GM23338 (cell line): ENCODE data around the gene MYO19. TPM values are rescaled to one million over a fixed set of nuclear protein-coding genes. Genes with fewer than 3 reads are reported as not detected.

Experiments used
- ATAC-seq: fragments of 200-7000 bp; cut with Tn5 transposase; 3 replicates; pipeline ENCODE4 v1.9.1; 2020
- DNase-seq: peaks from one replicate; pipeline ENCODE4 v3.0.0-alpha.2; 2015; ENCODE audit warnings: low spot score
- H2AFZ ChIP-seq: fragments of 200-600 bp; sonication (generic); 2 replicates; pipeline ENCODE4 v1.8.0; 2016; ENCODE audit warnings: antibody characterized with exemption, mild to moderate bottlenecking, moderate library complexity
- H3F3A ChIP-seq: fragments of 200-600 bp; sonication (generic); replicated peaks from 2 replicates; pipeline ENCODE4 v1.8.0; 2017; ENCODE audit warnings: antibody characterized with exemption, mixed run types, low read depth
- H3K27ac ChIP-seq: fragments of 200-600 bp; sonication (generic); 2 replicates; pipeline ENCODE4 v1.6.1; 2016; ENCODE audit warnings: low read depth
- H3K27me3 ChIP-seq: fragments of 200-600 bp; sonication (generic); 2 replicates; pipeline ENCODE4 v1.8.0; 2016; ENCODE audit warnings: mild to moderate bottlenecking, mixed run types, moderate library complexity; ENCODE audit not compliant: insufficient read depth
- H3K36me3 ChIP-seq: fragments of 200-600 bp; sonication (generic); 2 replicates; pipeline ENCODE4 v1.8.0; 2016; ENCODE audit warnings: mild to moderate bottlenecking; ENCODE audit not compliant: insufficient read depth
- H3K4me1 ChIP-seq: fragments of 200-600 bp; sonication (generic); 2 replicates; pipeline ENCODE4 v1.8.0; 2016; ENCODE audit warnings: mild to moderate bottlenecking, moderate library complexity; ENCODE audit not compliant: insufficient read depth
- H3K4me2 ChIP-seq: fragments of 200-600 bp; sonication (generic); 2 replicates; pipeline ENCODE4 v1.7.1; 2017; ENCODE audit warnings: mixed run types
- H3K4me3 ChIP-seq: fragments of 200-600 bp; sonication (generic); 2 replicates; pipeline ENCODE4 v1.6.1; 2016; ENCODE audit warnings: mixed run types
- H3K79me2 ChIP-seq: fragments of 200-600 bp; sonication (generic); replicated peaks from 2 replicates; pipeline ENCODE4 v1.8.0; 2017; ENCODE audit warnings: mild to moderate bottlenecking; ENCODE audit not compliant: insufficient read depth
- H3K9me2 ChIP-seq: fragments of 200-600 bp; sonication (generic); 2 replicates; pipeline ENCODE4 v1.8.0; 2017; ENCODE audit not compliant: insufficient read depth
- H4K20me1 ChIP-seq: fragments of 200-600 bp; sonication (generic); replicated peaks from 2 replicates; pipeline ENCODE4 v1.8.0; 2017; ENCODE audit warnings: mild to moderate bottlenecking; ENCODE audit not compliant: insufficient read depth
- H3K27ac Mint-ChIP-seq: 2 replicates; pipeline ENCODE4 v1.8.0; 2020; ENCODE audit warnings: inconsistent platforms, mild to moderate bottlenecking, moderate library complexity, mixed read lengths
- H3K27me3 Mint-ChIP-seq: 3 replicates; pipeline ENCODE4 v1.8.0; 2022; ENCODE audit warnings: low read depth, mild to moderate bottlenecking, moderate library complexity, mixed read lengths, inconsistent platforms; ENCODE audit not compliant: insufficient read depth, poor library complexity
- H3K36me3 Mint-ChIP-seq: 3 replicates; pipeline ENCODE4 v1.8.0; 2021; ENCODE audit warnings: low read depth, mild to moderate bottlenecking, inconsistent platforms, moderate library complexity, mixed read lengths
- H3K4me1 Mint-ChIP-seq: 3 replicates; pipeline ENCODE4 v1.8.0; 2020; ENCODE audit warnings: mild to moderate bottlenecking, inconsistent platforms, mixed read lengths
- H3K4me3 Mint-ChIP-seq: 3 replicates; pipeline ENCODE4 v1.8.0; 2021; ENCODE audit warnings: moderate library complexity, mild to moderate bottlenecking, inconsistent platforms, mixed read lengths
- H3K9me3 Mint-ChIP-seq: 3 replicates; pipeline ENCODE4 v1.8.0; 2020; ENCODE audit warnings: moderate library complexity, mild to moderate bottlenecking, inconsistent platforms, mixed read lengths
- CREB1 ChIP-seq: fragments of 250-450 bp; sonication (Bioruptor Pico); IDR thresholded peaks from 2 replicates; pipeline ENCODE4 v1.5.0; 2020; ENCODE audit warnings: low read depth, mild to moderate bottlenecking, moderate library complexity
- EZH2 ChIP-seq: fragments of 200-600 bp; sonication (generic); IDR thresholded peaks from one replicate; pipeline ENCODE4 v1.8.0; 2017; ENCODE audit warnings: antibody characterized with exemption, mild to moderate bottlenecking, low read depth; ENCODE audit not compliant: unreplicated experiment
- EZH2phosphoT487 ChIP-seq: fragments of 200-600 bp; sonication (generic); IDR thresholded peaks from one replicate; pipeline ENCODE4 v1.8.1; 2018; ENCODE audit warnings: antibody characterized with exemption; ENCODE audit not compliant: unreplicated experiment
- JUNB ChIP-seq: IDR thresholded peaks from one replicate; pipeline ENCODE4 v1.6.1; 2016; ENCODE audit warnings: antibody characterized with exemption; ENCODE audit not compliant: unreplicated experiment
- NANOG ChIP-seq: IDR thresholded peaks from 2 replicates; pipeline ENCODE4 v1.6.1; 2016; ENCODE audit warnings: antibody characterized with exemption, borderline replicate concordance
- POLR2AphosphoS5 ChIP-seq: IDR thresholded peaks from 2 replicates; pipeline ENCODE4 v1.6.1; 2016; ENCODE audit warnings: antibody characterized with exemption, low read depth
- STAT1 ChIP-seq: IDR thresholded peaks from one replicate; pipeline ENCODE4 v1.6.1; 2016; ENCODE audit warnings: antibody characterized with exemption; ENCODE audit not compliant: unreplicated experiment
- ZNF114 ChIP-seq: fragments of 250-450 bp; sonication (Bioruptor Pico); IDR thresholded peaks from 2 replicates; pipeline ENCODE4 v1.5.0; 2020; ENCODE audit warnings: mild to moderate bottlenecking, moderate library complexity
- ZNF331 ChIP-seq: fragments of 250-450 bp; sonication (Bioruptor Pico); IDR thresholded peaks from 2 replicates; pipeline ENCODE4 v1.5.0; 2020; ENCODE audit warnings: low read depth, mild to moderate bottlenecking, moderate library complexity
- polyA plus RNA-seq: library from polyadenylated mRNA; unstranded; fragments of >200 nt; fragmentation: Nextera tagmentation; extraction: Ambion mirVana; gene quantifications from 2 replicates; pipeline ENCODE4 v1.2.1, GENCODE V29; 2016
- total RNA-seq: library from RNA; depleted of rRNA; stranded (reverse); fragments of >200 nt; shearing (Covaris generic); gene quantifications from 2 replicates; pipeline ENCODE4 v1.2.3, GENCODE V29; 2014
- TF ChIP-seq, protein P1 (sequence below): IDR thresholded peaks from one replicate; pipeline ENCODE4 v1.6.1; 2018; ENCODE audit warnings: antibody characterized with exemption; ENCODE audit not compliant: unreplicated experiment
- TF ChIP-seq, protein P2 (sequence below): IDR thresholded peaks from 2 replicates; pipeline ENCODE4 v1.6.1; 2016; ENCODE audit warnings: antibody characterized with exemption
- TF ChIP-seq, protein P3 (sequence below), 2 experiments: fragments of 200-600 bp in 1 of 2; sonication (generic) in 1 of 2; conservative IDR thresholded peaks; 2 replicates each; pipeline versions ENCODE4 v1.5.1 to v1.6.1; 2016 to 2017; ENCODE audit warnings: antibody characterized with exemption in 2 of 2, low read depth in 2 of 2, mild to moderate bottlenecking in 2 of 2, moderate library complexity in 1 of 2
- TF ChIP-seq, protein P4 (sequence below): fragments of 250-450 bp; sonication (Bioruptor Pico); IDR thresholded peaks from 2 replicates; pipeline ENCODE4 v1.5.0; 2020; ENCODE audit warnings: mild to moderate bottlenecking, moderate library complexity

MYO19 gene
- total and polyA plus RNA-seq, 2 experiments from 2014 or later, result 37.9 to 150 TPM

- H3K36me3 ChIP-seq, result peaks cover 15% of the 10 kb centered on the region
- no peak overlapping the region for H3K4me3 ChIP-seq
- Mint-ChIP-seq H3K4me3 (no peak overlapping the region), H3K27me3 (peaks cover 8% of the 10 kb centered on the region), H3K27ac (no peak overlapping the region), H3K4me1 (no peaks in the 10 kb centered on the region), H3K36me3 (peaks cover 94% of the 10 kb centered on the region), H3K9me3 (no peaks in the 10 kb centered on the region)
- H3K4me1 ChIP-seq, result no peaks in the 10 kb centered on the region
- H3F3A ChIP-seq, result no peaks in the 10 kb centered on the region
- peaks cover 4% of the 10 kb centered on the region for H4K20me1 ChIP-seq
- H3K4me2 ChIP-seq, result no peak overlapping the region
- no peak overlapping the region for H3K27ac ChIP-seq
- no peaks in the 10 kb centered on the region for H3K9me2 ChIP-seq
- ATAC-seq (no peak), DNase-seq (no peak)
- TF ChIP-seq EZH2phosphoT487 (no peak), STAT1 (no peak), POLR2AphosphoS5 (no peak), ZNF114 (CRISPR knock-in tag) (no peak), ZNF331 (no peak), CREB1 (CRISPR knock-in tag) (no peak), NANOG (no peak), JUNB (no peak), EZH2 (no peak)
- TF ChIP-seq, protein P1, sequence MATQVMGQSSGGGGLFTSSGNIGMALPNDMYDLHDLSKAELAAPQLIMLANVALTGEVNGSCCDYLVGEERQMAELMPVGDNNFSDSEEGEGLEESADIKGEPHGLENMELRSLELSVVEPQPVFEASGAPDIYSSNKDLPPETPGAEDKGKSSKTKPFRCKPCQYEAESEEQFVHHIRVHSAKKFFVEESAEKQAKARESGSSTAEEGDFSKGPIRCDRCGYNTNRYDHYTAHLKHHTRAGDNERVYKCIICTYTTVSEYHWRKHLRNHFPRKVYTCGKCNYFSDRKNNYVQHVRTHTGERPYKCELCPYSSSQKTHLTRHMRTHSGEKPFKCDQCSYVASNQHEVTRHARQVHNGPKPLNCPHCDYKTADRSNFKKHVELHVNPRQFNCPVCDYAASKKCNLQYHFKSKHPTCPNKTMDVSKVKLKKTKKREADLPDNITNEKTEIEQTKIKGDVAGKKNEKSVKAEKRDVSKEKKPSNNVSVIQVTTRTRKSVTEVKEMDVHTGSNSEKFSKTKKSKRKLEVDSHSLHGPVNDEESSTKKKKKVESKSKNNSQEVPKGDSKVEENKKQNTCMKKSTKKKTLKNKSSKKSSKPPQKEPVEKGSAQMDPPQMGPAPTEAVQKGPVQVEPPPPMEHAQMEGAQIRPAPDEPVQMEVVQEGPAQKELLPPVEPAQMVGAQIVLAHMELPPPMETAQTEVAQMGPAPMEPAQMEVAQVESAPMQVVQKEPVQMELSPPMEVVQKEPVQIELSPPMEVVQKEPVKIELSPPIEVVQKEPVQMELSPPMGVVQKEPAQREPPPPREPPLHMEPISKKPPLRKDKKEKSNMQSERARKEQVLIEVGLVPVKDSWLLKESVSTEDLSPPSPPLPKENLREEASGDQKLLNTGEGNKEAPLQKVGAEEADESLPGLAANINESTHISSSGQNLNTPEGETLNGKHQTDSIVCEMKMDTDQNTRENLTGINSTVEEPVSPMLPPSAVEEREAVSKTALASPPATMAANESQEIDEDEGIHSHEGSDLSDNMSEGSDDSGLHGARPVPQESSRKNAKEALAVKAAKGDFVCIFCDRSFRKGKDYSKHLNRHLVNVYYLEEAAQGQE, result no peak
- TF ChIP-seq, protein P2, sequence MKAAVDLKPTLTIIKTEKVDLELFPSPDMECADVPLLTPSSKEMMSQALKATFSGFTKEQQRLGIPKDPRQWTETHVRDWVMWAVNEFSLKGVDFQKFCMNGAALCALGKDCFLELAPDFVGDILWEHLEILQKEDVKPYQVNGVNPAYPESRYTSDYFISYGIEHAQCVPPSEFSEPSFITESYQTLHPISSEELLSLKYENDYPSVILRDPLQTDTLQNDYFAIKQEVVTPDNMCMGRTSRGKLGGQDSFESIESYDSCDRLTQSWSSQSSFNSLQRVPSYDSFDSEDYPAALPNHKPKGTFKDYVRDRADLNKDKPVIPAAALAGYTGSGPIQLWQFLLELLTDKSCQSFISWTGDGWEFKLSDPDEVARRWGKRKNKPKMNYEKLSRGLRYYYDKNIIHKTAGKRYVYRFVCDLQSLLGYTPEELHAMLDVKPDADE, result no peak
- TF ChIP-seq, protein P3, sequence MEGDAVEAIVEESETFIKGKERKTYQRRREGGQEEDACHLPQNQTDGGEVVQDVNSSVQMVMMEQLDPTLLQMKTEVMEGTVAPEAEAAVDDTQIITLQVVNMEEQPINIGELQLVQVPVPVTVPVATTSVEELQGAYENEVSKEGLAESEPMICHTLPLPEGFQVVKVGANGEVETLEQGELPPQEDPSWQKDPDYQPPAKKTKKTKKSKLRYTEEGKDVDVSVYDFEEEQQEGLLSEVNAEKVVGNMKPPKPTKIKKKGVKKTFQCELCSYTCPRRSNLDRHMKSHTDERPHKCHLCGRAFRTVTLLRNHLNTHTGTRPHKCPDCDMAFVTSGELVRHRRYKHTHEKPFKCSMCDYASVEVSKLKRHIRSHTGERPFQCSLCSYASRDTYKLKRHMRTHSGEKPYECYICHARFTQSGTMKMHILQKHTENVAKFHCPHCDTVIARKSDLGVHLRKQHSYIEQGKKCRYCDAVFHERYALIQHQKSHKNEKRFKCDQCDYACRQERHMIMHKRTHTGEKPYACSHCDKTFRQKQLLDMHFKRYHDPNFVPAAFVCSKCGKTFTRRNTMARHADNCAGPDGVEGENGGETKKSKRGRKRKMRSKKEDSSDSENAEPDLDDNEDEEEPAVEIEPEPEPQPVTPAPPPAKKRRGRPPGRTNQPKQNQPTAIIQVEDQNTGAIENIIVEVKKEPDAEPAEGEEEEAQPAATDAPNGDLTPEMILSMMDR (conservative IDR thresholded peaks at IDR 0.05; ENCODE audit: low read depth in 2 of 2), result no peak
- TF ChIP-seq, protein P4, sequence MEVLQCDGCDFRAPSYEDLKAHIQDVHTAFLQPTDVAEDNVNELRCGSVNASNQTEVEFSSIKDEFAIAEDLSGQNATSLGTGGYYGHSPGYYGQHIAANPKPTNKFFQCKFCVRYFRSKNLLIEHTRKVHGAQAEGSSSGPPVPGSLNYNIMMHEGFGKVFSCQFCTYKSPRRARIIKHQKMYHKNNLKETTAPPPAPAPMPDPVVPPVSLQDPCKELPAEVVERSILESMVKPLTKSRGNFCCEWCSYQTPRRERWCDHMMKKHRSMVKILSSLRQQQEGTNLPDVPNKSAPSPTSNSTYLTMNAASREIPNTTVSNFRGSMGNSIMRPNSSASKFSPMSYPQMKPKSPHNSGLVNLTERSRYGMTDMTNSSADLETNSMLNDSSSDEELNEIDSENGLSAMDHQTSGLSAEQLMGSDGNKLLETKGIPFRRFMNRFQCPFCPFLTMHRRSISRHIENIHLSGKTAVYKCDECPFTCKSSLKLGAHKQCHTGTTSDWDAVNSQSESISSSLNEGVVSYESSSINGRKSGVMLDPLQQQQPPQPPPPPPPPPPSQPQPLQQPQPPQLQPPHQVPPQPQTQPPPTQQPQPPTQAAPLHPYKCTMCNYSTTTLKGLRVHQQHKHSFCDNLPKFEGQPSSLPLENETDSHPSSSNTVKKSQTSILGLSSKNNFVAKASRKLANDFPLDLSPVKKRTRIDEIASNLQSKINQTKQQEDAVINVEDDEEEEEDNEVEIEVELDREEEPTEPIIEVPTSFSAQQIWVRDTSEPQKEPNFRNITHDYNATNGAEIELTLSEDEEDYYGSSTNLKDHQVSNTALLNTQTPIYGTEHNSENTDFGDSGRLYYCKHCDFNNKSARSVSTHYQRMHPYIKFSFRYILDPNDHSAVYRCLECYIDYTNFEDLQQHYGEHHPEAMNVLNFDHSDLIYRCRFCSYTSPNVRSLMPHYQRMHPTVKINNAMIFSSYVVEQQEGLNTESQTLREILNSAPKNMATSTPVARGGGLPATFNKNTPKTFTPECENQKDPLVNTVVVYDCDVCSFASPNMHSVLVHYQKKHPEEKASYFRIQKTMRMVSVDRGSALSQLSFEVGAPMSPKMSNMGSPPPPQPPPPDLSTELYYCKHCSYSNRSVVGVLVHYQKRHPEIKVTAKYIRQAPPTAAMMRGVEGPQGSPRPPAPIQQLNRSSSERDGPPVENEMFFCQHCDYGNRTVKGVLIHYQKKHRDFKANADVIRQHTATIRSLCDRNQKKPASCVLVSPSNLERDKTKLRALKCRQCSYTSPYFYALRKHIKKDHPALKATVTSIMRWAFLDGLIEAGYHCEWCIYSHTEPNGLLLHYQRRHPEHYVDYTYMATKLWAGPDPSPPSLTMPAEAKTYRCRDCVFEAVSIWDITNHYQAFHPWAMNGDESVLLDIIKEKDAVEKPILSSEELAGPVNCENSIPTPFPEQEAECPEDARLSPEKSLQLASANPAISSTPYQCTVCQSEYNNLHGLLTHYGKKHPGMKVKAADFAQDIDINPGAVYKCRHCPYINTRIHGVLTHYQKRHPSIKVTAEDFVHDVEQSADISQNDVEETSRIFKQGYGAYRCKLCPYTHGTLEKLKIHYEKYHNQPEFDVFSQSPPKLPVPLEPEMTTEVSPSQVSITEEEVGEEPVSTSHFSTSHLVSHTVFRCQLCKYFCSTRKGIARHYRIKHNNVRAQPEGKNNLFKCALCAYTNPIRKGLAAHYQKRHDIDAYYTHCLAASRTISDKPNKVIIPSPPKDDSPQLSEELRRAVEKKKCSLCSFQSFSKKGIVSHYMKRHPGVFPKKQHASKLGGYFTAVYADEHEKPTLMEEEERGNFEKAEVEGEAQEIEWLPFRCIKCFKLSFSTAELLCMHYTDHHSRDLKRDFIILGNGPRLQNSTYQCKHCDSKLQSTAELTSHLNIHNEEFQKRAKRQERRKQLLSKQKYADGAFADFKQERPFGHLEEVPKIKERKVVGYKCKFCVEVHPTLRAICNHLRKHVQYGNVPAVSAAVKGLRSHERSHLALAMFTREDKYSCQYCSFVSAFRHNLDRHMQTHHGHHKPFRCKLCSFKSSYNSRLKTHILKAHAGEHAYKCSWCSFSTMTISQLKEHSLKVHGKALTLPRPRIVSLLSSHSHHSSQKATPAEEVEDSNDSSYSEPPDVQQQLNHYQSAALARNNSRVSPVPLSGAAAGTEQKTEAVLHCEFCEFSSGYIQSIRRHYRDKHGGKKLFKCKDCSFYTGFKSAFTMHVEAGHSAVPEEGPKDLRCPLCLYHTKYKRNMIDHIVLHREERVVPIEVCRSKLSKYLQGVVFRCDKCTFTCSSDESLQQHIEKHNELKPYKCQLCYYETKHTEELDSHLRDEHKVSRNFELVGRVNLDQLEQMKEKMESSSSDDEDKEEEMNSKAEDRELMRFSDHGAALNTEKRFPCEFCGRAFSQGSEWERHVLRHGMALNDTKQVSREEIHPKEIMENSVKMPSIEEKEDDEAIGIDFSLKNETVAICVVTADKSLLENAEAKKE (CRISPR knock-in tag), result no peak
- H3K79me2 ChIP-seq, result no peaks in the 10 kb centered on the region
- no peaks in the 10 kb centered on the region for H3K27me3 ChIP-seq
- H2AFZ ChIP-seq, result no peak overlapping the region
Observed at GRCh38 chr17:36506249-36506826, 28.3 kb downstream of the MYO19 start.
